Measurements from ENCODE around the gene TMEM18. TPM values are rescaled to one million over a fixed set of nuclear protein-coding genes. Genes with fewer than 3 reads are reported as not detected.

TMEM18 gene
- total and polyA plus RNA-seq, 2 experiments from 2014 or later, result 15.0 to 41.9 TPM

- H3K9me3 Mint-ChIP-seq, result no peaks in the 10 kb centered on the region
- H3K27ac ChIP-seq (ENCODE audit: low read depth), result no peak overlapping the region
- H4K20me1 ChIP-seq (replicated peaks; ENCODE audit: insufficient read depth), result no peaks in the 10 kb centered on the region
- H3K27ac Mint-ChIP-seq, result no peak overlapping the region; the same call in 1 of the 2 replicates
- no peak for ATAC-seq
- H2AFZ ChIP-seq, result no peak overlapping the region
- TF ChIP-seq, protein P1, sequence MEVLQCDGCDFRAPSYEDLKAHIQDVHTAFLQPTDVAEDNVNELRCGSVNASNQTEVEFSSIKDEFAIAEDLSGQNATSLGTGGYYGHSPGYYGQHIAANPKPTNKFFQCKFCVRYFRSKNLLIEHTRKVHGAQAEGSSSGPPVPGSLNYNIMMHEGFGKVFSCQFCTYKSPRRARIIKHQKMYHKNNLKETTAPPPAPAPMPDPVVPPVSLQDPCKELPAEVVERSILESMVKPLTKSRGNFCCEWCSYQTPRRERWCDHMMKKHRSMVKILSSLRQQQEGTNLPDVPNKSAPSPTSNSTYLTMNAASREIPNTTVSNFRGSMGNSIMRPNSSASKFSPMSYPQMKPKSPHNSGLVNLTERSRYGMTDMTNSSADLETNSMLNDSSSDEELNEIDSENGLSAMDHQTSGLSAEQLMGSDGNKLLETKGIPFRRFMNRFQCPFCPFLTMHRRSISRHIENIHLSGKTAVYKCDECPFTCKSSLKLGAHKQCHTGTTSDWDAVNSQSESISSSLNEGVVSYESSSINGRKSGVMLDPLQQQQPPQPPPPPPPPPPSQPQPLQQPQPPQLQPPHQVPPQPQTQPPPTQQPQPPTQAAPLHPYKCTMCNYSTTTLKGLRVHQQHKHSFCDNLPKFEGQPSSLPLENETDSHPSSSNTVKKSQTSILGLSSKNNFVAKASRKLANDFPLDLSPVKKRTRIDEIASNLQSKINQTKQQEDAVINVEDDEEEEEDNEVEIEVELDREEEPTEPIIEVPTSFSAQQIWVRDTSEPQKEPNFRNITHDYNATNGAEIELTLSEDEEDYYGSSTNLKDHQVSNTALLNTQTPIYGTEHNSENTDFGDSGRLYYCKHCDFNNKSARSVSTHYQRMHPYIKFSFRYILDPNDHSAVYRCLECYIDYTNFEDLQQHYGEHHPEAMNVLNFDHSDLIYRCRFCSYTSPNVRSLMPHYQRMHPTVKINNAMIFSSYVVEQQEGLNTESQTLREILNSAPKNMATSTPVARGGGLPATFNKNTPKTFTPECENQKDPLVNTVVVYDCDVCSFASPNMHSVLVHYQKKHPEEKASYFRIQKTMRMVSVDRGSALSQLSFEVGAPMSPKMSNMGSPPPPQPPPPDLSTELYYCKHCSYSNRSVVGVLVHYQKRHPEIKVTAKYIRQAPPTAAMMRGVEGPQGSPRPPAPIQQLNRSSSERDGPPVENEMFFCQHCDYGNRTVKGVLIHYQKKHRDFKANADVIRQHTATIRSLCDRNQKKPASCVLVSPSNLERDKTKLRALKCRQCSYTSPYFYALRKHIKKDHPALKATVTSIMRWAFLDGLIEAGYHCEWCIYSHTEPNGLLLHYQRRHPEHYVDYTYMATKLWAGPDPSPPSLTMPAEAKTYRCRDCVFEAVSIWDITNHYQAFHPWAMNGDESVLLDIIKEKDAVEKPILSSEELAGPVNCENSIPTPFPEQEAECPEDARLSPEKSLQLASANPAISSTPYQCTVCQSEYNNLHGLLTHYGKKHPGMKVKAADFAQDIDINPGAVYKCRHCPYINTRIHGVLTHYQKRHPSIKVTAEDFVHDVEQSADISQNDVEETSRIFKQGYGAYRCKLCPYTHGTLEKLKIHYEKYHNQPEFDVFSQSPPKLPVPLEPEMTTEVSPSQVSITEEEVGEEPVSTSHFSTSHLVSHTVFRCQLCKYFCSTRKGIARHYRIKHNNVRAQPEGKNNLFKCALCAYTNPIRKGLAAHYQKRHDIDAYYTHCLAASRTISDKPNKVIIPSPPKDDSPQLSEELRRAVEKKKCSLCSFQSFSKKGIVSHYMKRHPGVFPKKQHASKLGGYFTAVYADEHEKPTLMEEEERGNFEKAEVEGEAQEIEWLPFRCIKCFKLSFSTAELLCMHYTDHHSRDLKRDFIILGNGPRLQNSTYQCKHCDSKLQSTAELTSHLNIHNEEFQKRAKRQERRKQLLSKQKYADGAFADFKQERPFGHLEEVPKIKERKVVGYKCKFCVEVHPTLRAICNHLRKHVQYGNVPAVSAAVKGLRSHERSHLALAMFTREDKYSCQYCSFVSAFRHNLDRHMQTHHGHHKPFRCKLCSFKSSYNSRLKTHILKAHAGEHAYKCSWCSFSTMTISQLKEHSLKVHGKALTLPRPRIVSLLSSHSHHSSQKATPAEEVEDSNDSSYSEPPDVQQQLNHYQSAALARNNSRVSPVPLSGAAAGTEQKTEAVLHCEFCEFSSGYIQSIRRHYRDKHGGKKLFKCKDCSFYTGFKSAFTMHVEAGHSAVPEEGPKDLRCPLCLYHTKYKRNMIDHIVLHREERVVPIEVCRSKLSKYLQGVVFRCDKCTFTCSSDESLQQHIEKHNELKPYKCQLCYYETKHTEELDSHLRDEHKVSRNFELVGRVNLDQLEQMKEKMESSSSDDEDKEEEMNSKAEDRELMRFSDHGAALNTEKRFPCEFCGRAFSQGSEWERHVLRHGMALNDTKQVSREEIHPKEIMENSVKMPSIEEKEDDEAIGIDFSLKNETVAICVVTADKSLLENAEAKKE (CRISPR knock-in tag; IDR thresholded peaks at IDR 0.05), result no peak
- TF ChIP-seq POLR2AphosphoS5 (IDR thresholded peaks at IDR 0.05; ENCODE audit: low read depth), result no peak
- TF ChIP-seq, protein P2, sequence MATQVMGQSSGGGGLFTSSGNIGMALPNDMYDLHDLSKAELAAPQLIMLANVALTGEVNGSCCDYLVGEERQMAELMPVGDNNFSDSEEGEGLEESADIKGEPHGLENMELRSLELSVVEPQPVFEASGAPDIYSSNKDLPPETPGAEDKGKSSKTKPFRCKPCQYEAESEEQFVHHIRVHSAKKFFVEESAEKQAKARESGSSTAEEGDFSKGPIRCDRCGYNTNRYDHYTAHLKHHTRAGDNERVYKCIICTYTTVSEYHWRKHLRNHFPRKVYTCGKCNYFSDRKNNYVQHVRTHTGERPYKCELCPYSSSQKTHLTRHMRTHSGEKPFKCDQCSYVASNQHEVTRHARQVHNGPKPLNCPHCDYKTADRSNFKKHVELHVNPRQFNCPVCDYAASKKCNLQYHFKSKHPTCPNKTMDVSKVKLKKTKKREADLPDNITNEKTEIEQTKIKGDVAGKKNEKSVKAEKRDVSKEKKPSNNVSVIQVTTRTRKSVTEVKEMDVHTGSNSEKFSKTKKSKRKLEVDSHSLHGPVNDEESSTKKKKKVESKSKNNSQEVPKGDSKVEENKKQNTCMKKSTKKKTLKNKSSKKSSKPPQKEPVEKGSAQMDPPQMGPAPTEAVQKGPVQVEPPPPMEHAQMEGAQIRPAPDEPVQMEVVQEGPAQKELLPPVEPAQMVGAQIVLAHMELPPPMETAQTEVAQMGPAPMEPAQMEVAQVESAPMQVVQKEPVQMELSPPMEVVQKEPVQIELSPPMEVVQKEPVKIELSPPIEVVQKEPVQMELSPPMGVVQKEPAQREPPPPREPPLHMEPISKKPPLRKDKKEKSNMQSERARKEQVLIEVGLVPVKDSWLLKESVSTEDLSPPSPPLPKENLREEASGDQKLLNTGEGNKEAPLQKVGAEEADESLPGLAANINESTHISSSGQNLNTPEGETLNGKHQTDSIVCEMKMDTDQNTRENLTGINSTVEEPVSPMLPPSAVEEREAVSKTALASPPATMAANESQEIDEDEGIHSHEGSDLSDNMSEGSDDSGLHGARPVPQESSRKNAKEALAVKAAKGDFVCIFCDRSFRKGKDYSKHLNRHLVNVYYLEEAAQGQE (IDR thresholded peaks at IDR 0.05; ENCODE audit: unreplicated experiment), result no peak
- TF ChIP-seq EZH2 (IDR thresholded peaks at IDR 0.05; ENCODE audit: low read depth, unreplicated experiment), result no peak
- no peak for TF ChIP-seq JUNB (IDR thresholded peaks at IDR 0.05; ENCODE audit: unreplicated experiment)
- TF ChIP-seq EZH2phosphoT487 (IDR thresholded peaks at IDR 0.05; ENCODE audit: unreplicated experiment), result no peak
- TF ChIP-seq STAT1 (IDR thresholded peaks at IDR 0.05; ENCODE audit: unreplicated experiment), result no peak
- no peak for TF ChIP-seq NANOG (IDR thresholded peaks at IDR 0.05; ENCODE audit: borderline replicate concordance)
- TF ChIP-seq CREB1 (CRISPR knock-in tag; IDR thresholded peaks at IDR 0.05; ENCODE audit: low read depth), result no peak
- no peak for TF ChIP-seq ZNF331 (CRISPR knock-in tag; IDR thresholded peaks at IDR 0.05; ENCODE audit: low read depth)
- TF ChIP-seq, protein P3, sequence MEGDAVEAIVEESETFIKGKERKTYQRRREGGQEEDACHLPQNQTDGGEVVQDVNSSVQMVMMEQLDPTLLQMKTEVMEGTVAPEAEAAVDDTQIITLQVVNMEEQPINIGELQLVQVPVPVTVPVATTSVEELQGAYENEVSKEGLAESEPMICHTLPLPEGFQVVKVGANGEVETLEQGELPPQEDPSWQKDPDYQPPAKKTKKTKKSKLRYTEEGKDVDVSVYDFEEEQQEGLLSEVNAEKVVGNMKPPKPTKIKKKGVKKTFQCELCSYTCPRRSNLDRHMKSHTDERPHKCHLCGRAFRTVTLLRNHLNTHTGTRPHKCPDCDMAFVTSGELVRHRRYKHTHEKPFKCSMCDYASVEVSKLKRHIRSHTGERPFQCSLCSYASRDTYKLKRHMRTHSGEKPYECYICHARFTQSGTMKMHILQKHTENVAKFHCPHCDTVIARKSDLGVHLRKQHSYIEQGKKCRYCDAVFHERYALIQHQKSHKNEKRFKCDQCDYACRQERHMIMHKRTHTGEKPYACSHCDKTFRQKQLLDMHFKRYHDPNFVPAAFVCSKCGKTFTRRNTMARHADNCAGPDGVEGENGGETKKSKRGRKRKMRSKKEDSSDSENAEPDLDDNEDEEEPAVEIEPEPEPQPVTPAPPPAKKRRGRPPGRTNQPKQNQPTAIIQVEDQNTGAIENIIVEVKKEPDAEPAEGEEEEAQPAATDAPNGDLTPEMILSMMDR (conservative IDR thresholded peaks at IDR 0.05; ENCODE audit: low read depth in 2 of 2), result no peak
- TF ChIP-seq ZNF114 (CRISPR knock-in tag; IDR thresholded peaks at IDR 0.05), result no peak
- TF ChIP-seq, protein P4, sequence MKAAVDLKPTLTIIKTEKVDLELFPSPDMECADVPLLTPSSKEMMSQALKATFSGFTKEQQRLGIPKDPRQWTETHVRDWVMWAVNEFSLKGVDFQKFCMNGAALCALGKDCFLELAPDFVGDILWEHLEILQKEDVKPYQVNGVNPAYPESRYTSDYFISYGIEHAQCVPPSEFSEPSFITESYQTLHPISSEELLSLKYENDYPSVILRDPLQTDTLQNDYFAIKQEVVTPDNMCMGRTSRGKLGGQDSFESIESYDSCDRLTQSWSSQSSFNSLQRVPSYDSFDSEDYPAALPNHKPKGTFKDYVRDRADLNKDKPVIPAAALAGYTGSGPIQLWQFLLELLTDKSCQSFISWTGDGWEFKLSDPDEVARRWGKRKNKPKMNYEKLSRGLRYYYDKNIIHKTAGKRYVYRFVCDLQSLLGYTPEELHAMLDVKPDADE (IDR thresholded peaks at IDR 0.05), result no peak
- no peaks in the 10 kb centered on the region for H3F3A ChIP-seq (replicated peaks; ENCODE audit: low read depth)
- no peak overlapping the region for H3K4me2 ChIP-seq
- no peaks in the 10 kb centered on the region; the same call in 2 of the 3 replicates for H3K4me1 Mint-ChIP-seq
- no peaks in the 10 kb centered on the region for H3K9me2 ChIP-seq (ENCODE audit: insufficient read depth)
- no peak overlapping the region for H3K4me3 ChIP-seq
- no peaks in the 10 kb centered on the region for H3K27me3 ChIP-seq (ENCODE audit: insufficient read depth)
- H3K36me3 Mint-ChIP-seq (ENCODE audit: low read depth), result no peaks in the 10 kb centered on the region
- H3K36me3 ChIP-seq (ENCODE audit: insufficient read depth), result no peaks in the 10 kb centered on the region
- no peak for DNase-seq (ENCODE audit: low spot score)
- H3K4me1 ChIP-seq (ENCODE audit: insufficient read depth), result no peaks in the 10 kb centered on the region
- peaks cover 5% of the 10 kb centered on the region for H3K27me3 Mint-ChIP-seq (ENCODE audit: insufficient read depth, low read depth, poor library complexity)
- H3K4me3 Mint-ChIP-seq, result no peak overlapping the region
- no peaks in the 10 kb centered on the region for H3K79me2 ChIP-seq (replicated peaks; ENCODE audit: insufficient read depth)
Observed at GRCh38 chr2:648476-649424, 28.5 kb downstream of the TMEM18 start.
